ENCODE data around the gene PPP1R37.
A peak's percentile ranks its signal among the peaks of the same experiment; 100 is the strongest.

Gene PPP1R37

DNA sequence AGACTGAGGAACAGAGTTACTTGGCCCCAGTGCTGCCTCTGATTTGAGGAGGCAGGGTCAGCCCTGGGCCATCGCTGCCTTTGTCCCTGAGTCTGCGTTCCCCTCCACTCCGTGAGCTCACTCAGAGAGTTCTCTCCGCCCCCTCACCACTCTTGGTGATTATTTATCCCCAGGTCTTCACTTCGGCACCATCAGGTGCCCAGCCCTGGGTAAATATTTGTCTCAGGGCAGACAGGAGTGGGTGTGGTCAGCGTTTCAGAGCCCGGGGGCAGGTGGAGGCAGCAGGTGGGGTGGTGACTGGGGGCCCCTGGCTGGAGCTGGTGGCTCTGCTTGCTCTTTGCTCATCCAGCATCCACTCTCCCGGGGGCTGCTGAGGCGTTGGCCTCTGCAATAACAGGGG is 20.6 kb downstream of the PPP1R37 start:
- peaks cover 4 to 16% of the 10 kb centered on the region in 2 experiments for H3K4me1 ChIP-seq (ENCODE audit: control insufficient read depth in 1 of 2, insufficient read depth in 2 of 2, low read length in 2 of 2)
- no peak overlapping the region for H3K4me2 ChIP-seq (ENCODE audit: low read length)
- H3K36me3 ChIP-seq (ENCODE audit: control insufficient read depth in 1 of 2, insufficient read depth in 2 of 2, low read length in 2 of 2): peaks cover 2 to 3% of the 10 kb centered on the region in 2 experiments
- H3K4me3 ChIP-seq (ENCODE audit: low read depth, low read length): no peak overlapping the region
- no peak overlapping the region for H2BK12ac ChIP-seq (ENCODE audit: low read length)
- no peak overlapping the region for H3K23ac ChIP-seq (ENCODE audit: low read length)
- no peak overlapping the region for H4K8ac ChIP-seq (ENCODE audit: low read depth, low read length)
- no peak overlapping the region for H2BK120ac ChIP-seq (ENCODE audit: insufficient read depth, low read length, poor library complexity)
- no peaks in the 10 kb centered on the region for H3K9me3 ChIP-seq (ENCODE audit: insufficient read depth, low read depth, low read length)
- no peak overlapping the region for H3K27ac ChIP-seq (ENCODE audit: low read depth, low read length)
- H3K79me1 ChIP-seq (ENCODE audit: low read length): no peaks in the 10 kb centered on the region
- no peak overlapping the region for H3K18ac ChIP-seq (ENCODE audit: low read length)
- no peak overlapping the region for H4K12ac ChIP-seq (ENCODE audit: low read depth, low read length)
- no peak for DNase-seq
- H3K27me3 ChIP-seq (ENCODE audit: insufficient read depth, low read length): no peaks in the 10 kb centered on the region
- no CpG with 5 or more reads among the region's 9 CpGs for WGBS (ENCODE audit: extremely low coverage, insufficient coverage, insufficient read length)
- no peak overlapping the region for H2AFZ ChIP-seq (ENCODE audit: insufficient read depth, low read length, poor library complexity)
- H3K14ac ChIP-seq (ENCODE audit: low read length): no peak overlapping the region
- no peak overlapping the region for H3K4ac ChIP-seq (ENCODE audit: low read depth, low read length)
- H2BK5ac ChIP-seq (ENCODE audit: low read depth, low read length, poor library complexity): no peak overlapping the region
- H4K91ac ChIP-seq (ENCODE audit: low read depth, low read length): no peak overlapping the region
- H3K79me2 ChIP-seq (ENCODE audit: control insufficient read depth, insufficient read depth, low read length, poor library complexity): peaks cover 11% of the 10 kb centered on the region
- no peak overlapping the region for H2AK5ac ChIP-seq (ENCODE audit: low read length)
- H3K9ac ChIP-seq (ENCODE audit: low read length): no peak overlapping the region

DNA sequence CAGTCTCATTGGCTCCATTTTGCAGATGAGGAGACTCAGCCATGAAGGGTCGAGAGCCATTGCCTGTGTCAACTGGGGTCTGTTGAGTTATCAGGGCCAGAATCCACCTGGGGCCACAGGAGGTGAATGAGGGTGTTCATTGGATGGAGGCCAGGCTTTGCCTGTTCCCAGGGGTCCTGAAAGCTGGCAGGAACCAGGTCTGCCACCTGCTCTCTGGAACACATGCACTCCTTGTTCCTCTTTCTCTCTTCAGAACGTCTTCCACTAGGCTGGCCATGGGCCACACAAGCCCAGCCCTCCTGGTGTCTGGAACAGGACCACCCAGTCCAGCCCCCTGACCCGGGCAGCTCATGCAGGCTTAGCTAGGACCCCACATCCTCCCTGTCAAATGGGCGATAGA is 21.1 kb downstream of the PPP1R37 start:
- Histone ChIP-seq H3K27ac (ENCODE audit: low read depth, low read length) (no peak overlapping the region), H3K18ac (ENCODE audit: low read length) (no peak overlapping the region), H4K91ac (ENCODE audit: low read depth, low read length) (no peak overlapping the region), H4K12ac (ENCODE audit: low read depth, low read length) (no peak overlapping the region), H3K36me3 (ENCODE audit: control insufficient read depth in 1 of 2, insufficient read depth in 2 of 2, low read length in 2 of 2) (peaks cover 2 to 3% of the 10 kb centered on the region in 2 experiments), H2BK5ac (ENCODE audit: low read depth, low read length, poor library complexity) (no peak overlapping the region), H2BK120ac (ENCODE audit: insufficient read depth, low read length, poor library complexity) (no peak overlapping the region), H3K79me2 (ENCODE audit: control insufficient read depth, insufficient read depth, low read length, poor library complexity) (peaks cover 11% of the 10 kb centered on the region), H3K4me1 (ENCODE audit: control insufficient read depth in 1 of 2, insufficient read depth in 2 of 2, low read length in 2 of 2) (peaks cover 4 to 16% of the 10 kb centered on the region in 2 experiments), H2AFZ (ENCODE audit: insufficient read depth, low read length, poor library complexity) (no peak overlapping the region), H3K4ac (ENCODE audit: low read depth, low read length) (no peak overlapping the region), H3K9ac (ENCODE audit: low read length) (no peak overlapping the region), H3K4me2 (ENCODE audit: low read length) (no peak overlapping the region), H3K27me3 (ENCODE audit: insufficient read depth, low read length) (no peaks in the 10 kb centered on the region), H2AK5ac (ENCODE audit: low read length) (no peak overlapping the region), H3K4me3 (ENCODE audit: low read depth, low read length) (no peak overlapping the region), H3K9me3 (ENCODE audit: insufficient read depth, low read depth, low read length) (no peaks in the 10 kb centered on the region), H3K14ac (ENCODE audit: low read length) (no peak overlapping the region), H3K23ac (ENCODE audit: low read length) (no peak overlapping the region), H2BK12ac (ENCODE audit: low read length) (no peak overlapping the region), H3K79me1 (ENCODE audit: low read length) (no peaks in the 10 kb centered on the region), H4K8ac (ENCODE audit: low read depth, low read length) (no peak overlapping the region)
- WGBS (ENCODE audit: extremely low coverage, insufficient coverage, insufficient read length): no CpG with 5 or more reads among the region's 4 CpGs
- no peak for DNase-seq

DNA sequence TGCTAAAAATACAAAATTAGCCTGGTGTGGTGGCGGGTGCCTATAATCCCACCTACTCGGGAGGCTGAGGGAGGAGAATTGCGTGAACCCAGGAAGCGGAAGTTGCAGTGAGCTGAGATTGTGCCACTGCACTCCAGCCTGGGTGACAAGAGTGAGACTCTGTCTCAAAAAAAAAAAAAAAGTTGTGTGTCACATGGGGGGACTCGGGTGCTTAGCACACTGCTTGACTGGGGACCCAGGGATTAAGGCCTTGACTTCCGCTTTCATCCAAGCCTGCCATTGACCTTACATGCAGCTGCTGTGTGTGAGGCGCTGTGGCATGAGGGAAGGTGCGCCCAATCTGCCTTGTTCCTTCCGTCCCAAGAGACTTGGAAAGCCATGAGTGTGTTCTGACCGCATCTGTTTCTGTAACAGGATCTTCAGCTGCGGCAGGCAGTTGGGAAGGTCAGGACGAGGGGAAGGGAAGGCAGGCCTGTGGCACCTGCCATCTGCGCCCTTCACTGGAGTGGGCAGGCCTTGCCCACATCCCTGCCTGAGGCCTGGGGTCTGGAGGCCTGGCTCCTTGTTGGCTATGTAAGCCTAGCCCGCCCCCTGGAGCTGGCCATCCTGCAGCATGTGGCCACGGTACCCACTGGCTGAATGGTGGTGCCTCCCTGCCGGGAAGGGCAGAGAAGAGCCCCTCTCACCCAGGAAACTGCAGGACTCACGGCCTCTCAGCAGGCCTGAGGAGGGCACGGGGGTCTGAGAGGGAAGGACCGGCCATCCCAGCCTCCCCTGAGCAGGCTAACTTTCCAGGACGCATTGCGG is 23.0 kb downstream of the PPP1R37 start:
- Histone ChIP-seq H2BK12ac (ENCODE audit: low read length) (no peak overlapping the region), H3K18ac (ENCODE audit: low read length) (no peak overlapping the region), H3K36me3 (ENCODE audit: control insufficient read depth in 1 of 2, insufficient read depth in 2 of 2, low read length in 2 of 2) (no peaks in the 10 kb centered on the region), H3K27me3 (ENCODE audit: insufficient read depth, low read length) (no peaks in the 10 kb centered on the region), H3K4me3 (ENCODE audit: low read depth, low read length) (no peak overlapping the region), H3K4ac (ENCODE audit: low read depth, low read length) (peak overlapping the region; percentile 13), H3K9ac (ENCODE audit: low read length) (no peak overlapping the region), H2BK5ac (ENCODE audit: low read depth, low read length, poor library complexity) (no peak overlapping the region), H2AK5ac (ENCODE audit: low read length) (no peak overlapping the region), H3K79me2 (ENCODE audit: control insufficient read depth, insufficient read depth, low read length, poor library complexity) (peaks cover 9% of the 10 kb centered on the region), H3K79me1 (ENCODE audit: low read length) (no peaks in the 10 kb centered on the region), H2BK120ac (ENCODE audit: insufficient read depth, low read length, poor library complexity) (no peak overlapping the region), H3K14ac (ENCODE audit: low read length) (no peak overlapping the region), H3K4me2 (ENCODE audit: low read length) (no peak overlapping the region), H4K8ac (ENCODE audit: low read depth, low read length) (no peak overlapping the region), H3K23ac (ENCODE audit: low read length) (no peak overlapping the region), H4K91ac (ENCODE audit: low read depth, low read length) (no peak overlapping the region), H3K9me3 (ENCODE audit: insufficient read depth, low read depth, low read length) (no peaks in the 10 kb centered on the region), H3K4me1 (ENCODE audit: control insufficient read depth in 1 of 2, insufficient read depth in 2 of 2, low read length in 2 of 2) (peaks cover 5 to 17% of the 10 kb centered on the region in 2 experiments), H4K12ac (ENCODE audit: low read depth, low read length) (no peak overlapping the region), H3K27ac (ENCODE audit: low read depth, low read length) (no peak overlapping the region), H2AFZ (ENCODE audit: insufficient read depth, low read length, poor library complexity) (no peak overlapping the region)
- no peak for DNase-seq
- no CpG with 5 or more reads among the region's 21 CpGs for WGBS (ENCODE audit: extremely low coverage, insufficient coverage, insufficient read length)

DNA sequence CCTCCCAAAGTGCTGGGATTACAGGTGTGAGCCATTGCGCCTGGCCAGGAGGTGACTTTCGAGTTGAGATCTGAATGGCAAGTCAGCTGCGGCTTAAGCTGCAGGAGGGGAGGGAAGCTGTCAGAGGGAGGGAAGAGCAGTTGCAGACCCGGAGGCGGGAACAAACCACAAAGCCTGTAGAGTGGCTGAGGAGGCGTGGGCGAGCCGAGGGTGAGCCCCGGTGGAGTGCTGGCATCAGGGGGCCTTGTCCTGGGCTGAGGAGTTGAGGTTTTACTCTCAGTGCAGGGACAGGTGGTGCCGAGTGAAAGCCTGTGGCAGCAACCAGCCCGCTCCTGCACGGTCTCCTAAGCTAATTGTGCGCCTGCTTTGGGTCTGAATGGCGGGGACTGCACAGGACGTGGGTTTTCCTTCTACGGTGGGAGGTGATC is 24.2 kb downstream of the PPP1R37 start:
- no peak overlapping the region for H2BK12ac ChIP-seq (ENCODE audit: low read length)
- H2BK5ac ChIP-seq (ENCODE audit: low read depth, low read length, poor library complexity): no peak overlapping the region
- H3K79me1 ChIP-seq (ENCODE audit: low read length): no peaks in the 10 kb centered on the region
- no peaks in the 10 kb centered on the region for H3K36me3 ChIP-seq (ENCODE audit: control insufficient read depth in 1 of 2, insufficient read depth in 2 of 2, low read length in 2 of 2)
- WGBS (ENCODE audit: extremely low coverage, insufficient coverage, insufficient read length): no CpG with 5 or more reads among the region's 16 CpGs
- H3K27ac ChIP-seq (ENCODE audit: low read depth, low read length): no peak overlapping the region
- no peak overlapping the region for H3K4ac ChIP-seq (ENCODE audit: low read depth, low read length)
- H3K4me2 ChIP-seq (ENCODE audit: low read length): no peak overlapping the region
- no peaks in the 10 kb centered on the region for H3K27me3 ChIP-seq (ENCODE audit: insufficient read depth, low read length)
- H4K12ac ChIP-seq (ENCODE audit: low read depth, low read length): no peak overlapping the region
- no peaks in the 10 kb centered on the region for H3K9me3 ChIP-seq (ENCODE audit: insufficient read depth, low read depth, low read length)
- no peak overlapping the region for H4K91ac ChIP-seq (ENCODE audit: low read depth, low read length)
- H3K4me1 ChIP-seq (ENCODE audit: control insufficient read depth in 1 of 2, insufficient read depth in 2 of 2, low read length in 2 of 2): peaks cover 15 to 29% of the 10 kb centered on the region in 2 experiments
- H3K14ac ChIP-seq (ENCODE audit: low read length): no peak overlapping the region
- H3K4me3 ChIP-seq (ENCODE audit: low read depth, low read length): no peak overlapping the region
- H2AFZ ChIP-seq (ENCODE audit: insufficient read depth, low read length, poor library complexity): no peak overlapping the region
- peak overlapping the region; percentile 2 for H3K18ac ChIP-seq (ENCODE audit: low read length)
- no peak overlapping the region for H2AK5ac ChIP-seq (ENCODE audit: low read length)
- no peak overlapping the region for H2BK120ac ChIP-seq (ENCODE audit: insufficient read depth, low read length, poor library complexity)
- no peak overlapping the region for H3K23ac ChIP-seq (ENCODE audit: low read length)
- H3K9ac ChIP-seq (ENCODE audit: low read length): no peak overlapping the region
- DNase-seq: no peak
- H4K8ac ChIP-seq (ENCODE audit: low read depth, low read length): no peak overlapping the region
- H3K79me2 ChIP-seq (ENCODE audit: control insufficient read depth, insufficient read depth, low read length, poor library complexity): peaks cover 16% of the 10 kb centered on the region

All from trophoblast cell (in vitro differentiated cells and primary cell).